Keratinocyte (primary cell): ENCODE results near the gene PSMB1. TPM values are rescaled to one million over a fixed set of nuclear protein-coding genes. Genes with fewer than 3 reads are reported as not detected.
A peak's percentile ranks its signal among the peaks of the same experiment; 100 is the strongest.

Source experiments
- DNase-seq: peaks from one replicate; pipeline ENCODE4 v3.0.0-alpha.2; 2011; ENCODE audit warnings: low read depth, missing footprints, low spot score
- FAIRE-seq: peaks from 2 replicates; lab custom pipeline; 2011; peaks lifted over from hg19 to GRCh38; lab: Jason Lieb, UNC
- H2AFZ ChIP-seq: 2 replicates; pipeline ENCODE4 v1.6.0; 2012; ENCODE audit warnings: low read length, control low read depth, inconsistent platforms; ENCODE audit not compliant: control insufficient read depth
- H3K27ac ChIP-seq: 2 replicates; pipeline ENCODE4 v1.5.1; 2011; ENCODE audit warnings: low read length; ENCODE audit not compliant: control insufficient read depth, insufficient read depth
- H3K27me3 ChIP-seq: 3 replicates; pipeline ENCODE4 v1.6.0; 2011; ENCODE audit warnings: low read length; ENCODE audit not compliant: control insufficient read depth, insufficient read depth; ENCODE audit errors: extremely low read depth
- H3K36me3 ChIP-seq, 2 experiments: 2 replicates in 1 of 2; 3 replicates in 1 of 2; pipeline ENCODE4 v1.5.1; 2011; ENCODE audit warnings: low read length in 2 of 2, mild to moderate bottlenecking in 1 of 2; ENCODE audit not compliant: control insufficient read depth in 2 of 2, insufficient read depth in 2 of 2; ENCODE audit errors: extremely low read depth in 1 of 2
- H3K4me1 ChIP-seq: 3 replicates; pipeline ENCODE4 v1.5.1; 2011; ENCODE audit warnings: low read length; ENCODE audit not compliant: control insufficient read depth, insufficient read depth; ENCODE audit errors: extremely low read depth
- H3K4me2 ChIP-seq: 3 replicates; pipeline ENCODE4 v1.6.0; 2011; ENCODE audit warnings: low read depth, low read length; ENCODE audit not compliant: control insufficient read depth, insufficient read depth; ENCODE audit errors: extremely low read depth
- H3K4me3 ChIP-seq, 3 experiments: fragments of 200-600 bp in 1 of 3; sonication (generic) in 1 of 3; 2 replicates in 2 of 3; 3 replicates in 1 of 3; pipeline ENCODE4 v1.5.1; 2011 to 2016; ENCODE audit warnings: low read length in 3 of 3, mild to moderate bottlenecking in 3 of 3, control low read depth in 2 of 3, inconsistent platforms in 1 of 3, low read depth in 1 of 3, mixed read lengths in 1 of 3, mixed run types in 1 of 3, moderate library complexity in 1 of 3; ENCODE audit not compliant: control insufficient read depth in 2 of 3, insufficient read depth in 2 of 3; ENCODE audit errors: extremely low read depth in 1 of 3
- H3K79me2 ChIP-seq: 2 replicates; pipeline ENCODE4 v1.6.0; 2012; ENCODE audit warnings: low read length; ENCODE audit not compliant: control insufficient read depth, insufficient read depth
- H3K9ac ChIP-seq: 3 replicates; pipeline ENCODE4 v1.6.0; 2011; ENCODE audit warnings: low read length; ENCODE audit not compliant: control insufficient read depth, insufficient read depth; ENCODE audit errors: extremely low read depth
- H3K9me1 ChIP-seq: 3 replicates; pipeline ENCODE4 v1.6.0; 2011; ENCODE audit warnings: low read length; ENCODE audit not compliant: control insufficient read depth, insufficient read depth; ENCODE audit errors: extremely low read depth
- H3K9me3 ChIP-seq: 2 replicates; pipeline ENCODE4 v1.5.1; 2012; ENCODE audit warnings: low read depth, low read length; ENCODE audit not compliant: control insufficient read depth
- H4K20me1 ChIP-seq: 3 replicates; pipeline ENCODE4 v1.6.0; 2011; ENCODE audit warnings: low read length; ENCODE audit not compliant: control insufficient read depth, insufficient read depth; ENCODE audit errors: extremely low read depth
- CTCF ChIP-seq, 3 experiments: IDR thresholded peaks in 1 of 3; conservative IDR thresholded peaks in 1 of 3; optimal IDR thresholded peaks in 1 of 3; 2 replicates in 2 of 3; 3 replicates in 1 of 3; pipeline versions ENCODE3 to v1.5.1; 2011; ENCODE audit warnings: low read length in 3 of 3, mild to moderate bottlenecking in 3 of 3, moderate library complexity in 2 of 3, control low read depth in 1 of 3, inconsistent platforms in 1 of 3; ENCODE audit not compliant: insufficient read depth in 2 of 3; ENCODE audit errors: extremely low read depth in 1 of 3
- EZH2 ChIP-seq: IDR thresholded peaks from one replicate; pipeline ENCODE4 v1.6.1; 2012; ENCODE audit warnings: inconsistent platforms, mild to moderate bottlenecking, low read length, moderate library complexity
- dilution Hi-C: fragments of 300-500 bp; cut with MboI; formaldehyde crosslinking; loops from one replicate; pipeline ENCODE4 v1.7.0; 2020; ENCODE audit warnings: low sequenced_read_pairs; ENCODE audit not compliant: extremely low pct_ligation_motif_present
- polyA plus RNA-seq, 5 experiments: library from polyadenylated mRNA; depleted of rRNA in 3 of 5; stranded (reverse) in 3 of 5; stranded (forward) in 1 of 5; unstranded in 1 of 5; fragments of >200 nt; gene quantifications; 1 replicate in 1 of 5; 2 replicates in 3 of 5; 3 replicates in 1 of 5; pipeline versions ENCODE4 v1.2.1 to v1.2.3, GENCODE V29; 2011 to 2012; ENCODE audit warnings: missing spikeins in 2 of 5, low read depth in 1 of 5, low replicate concordance in 1 of 5

The PSMB1 gene
- polyA plus RNA-seq, 1 donor (not counting 4 experiments of a cell fraction or from before 2014, with no cell fraction given): 430 TPM

GRCh38 chr6:170516783-170517616, 36.1 kb downstream of the PSMB1 start:
- H2AFZ ChIP-seq: peak overlapping the region; percentile 41
- no peaks in the 10 kb centered on the region for H3K36me3 ChIP-seq
- peak overlapping the region in 1 of 3 experiments; percentile 29 for H3K4me3 ChIP-seq
- H3K9me1 ChIP-seq: no peaks in the 10 kb centered on the region
- FAIRE-seq: peak; percentile 84
- no peaks in the 10 kb centered on the region for H3K79me2 ChIP-seq
- no peaks in the 10 kb centered on the region for H4K20me1 ChIP-seq
- no peak overlapping the region for H3K27ac ChIP-seq
- DNase-seq: no peak
- no peak overlapping the region for H3K9ac ChIP-seq
- no peaks in the 10 kb centered on the region for H3K27me3 ChIP-seq
- TF ChIP-seq CTCF (optimal IDR thresholded peaks at IDR 0.05 in 1 of 3, IDR thresholded peaks at IDR 0.05 in 1 of 3, conservative IDR thresholded peaks at IDR 0.05 in 1 of 3; ENCODE audit: extremely low read depth in 1 of 3, insufficient read depth in 2 of 3, low read length in 3 of 3) (peak; percentile 80 to 82 (median 80)), EZH2 (no peak)
- peak overlapping the region; percentile 41 for H3K4me2 ChIP-seq
- no peaks in the 10 kb centered on the region for H3K9me3 ChIP-seq
- H3K4me1 ChIP-seq: peaks cover 6% of the 10 kb centered on the region
- dilution Hi-C loops: no loop called here

DNA sequence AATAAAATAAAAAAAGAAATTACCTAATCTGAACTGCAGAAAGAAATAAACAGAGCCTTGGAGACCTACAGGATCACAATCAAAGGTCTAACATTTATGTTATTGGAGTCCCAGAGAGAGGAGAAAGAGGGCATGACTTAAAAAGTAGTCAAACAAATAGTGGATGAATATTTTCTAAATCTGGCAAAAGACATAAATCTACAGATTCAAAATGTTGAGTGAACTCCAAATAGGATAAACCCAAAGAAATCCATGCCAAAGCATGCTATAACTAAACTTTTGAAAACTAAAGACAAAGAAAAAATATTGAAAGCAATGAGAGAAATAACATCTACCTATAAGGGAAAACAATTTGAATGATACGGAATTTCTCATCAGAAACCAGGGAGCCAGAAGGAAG, 38.2 kb downstream of the PSMB1 start:
- H3K36me3 ChIP-seq: no peaks in the 10 kb centered on the region
- no peak overlapping the region for H3K4me3 ChIP-seq
- peaks cover 6% of the 10 kb centered on the region for H3K4me1 ChIP-seq
- FAIRE-seq (no peak), DNase-seq (no peak)
- TF ChIP-seq EZH2 (no peak), CTCF (optimal IDR thresholded peaks at IDR 0.05 in 1 of 3, IDR thresholded peaks at IDR 0.05 in 1 of 3, conservative IDR thresholded peaks at IDR 0.05 in 1 of 3; ENCODE audit: extremely low read depth in 1 of 3, insufficient read depth in 2 of 3, low read length in 3 of 3) (no peak)
- H3K9me3 ChIP-seq: no peaks in the 10 kb centered on the region
- H4K20me1 ChIP-seq: no peaks in the 10 kb centered on the region
- H3K79me2 ChIP-seq: no peaks in the 10 kb centered on the region
- H3K27ac ChIP-seq: no peak overlapping the region
- H3K27me3 ChIP-seq: no peaks in the 10 kb centered on the region
- H3K4me2 ChIP-seq: no peak overlapping the region
- H2AFZ ChIP-seq: no peak overlapping the region
- no peaks in the 10 kb centered on the region for H3K9me1 ChIP-seq
- dilution Hi-C loops: no loop called here
- H3K9ac ChIP-seq: no peak overlapping the region
